Left lung (tissue), 10 donors: ENCODE measurements around the gene SORD. TPM values are rescaled to one million over a fixed set of nuclear protein-coding genes. Genes with fewer than 3 reads are reported as not detected.

Experiments
- ATAC-seq: fragments of 200-7000 bp; cut with Tn5 transposase; one replicate; pipeline ENCODE4 v1.9.1; 2020; ENCODE audit warnings: moderate library complexity
- DNase-seq, 4 donors: peaks; one replicate each; pipeline ENCODE4 v3.0.0-alpha.2; 2013 to 2020
- H3K27ac ChIP-seq, 2 donors: fragments of 200-600 bp; sonication (generic) in 1 of 2; one replicate each; pipeline versions ENCODE4 v1.5.0 to v1.8.0; 2020 to 2021
- H3K27me3 ChIP-seq, 2 donors: fragments of 200-600 bp; sonication (generic) in 1 of 2; one replicate each; pipeline versions ENCODE4 v1.5.0 to v1.8.0; 2020 to 2021
- H3K36me3 ChIP-seq, 2 donors: fragments of 200-600 bp; sonication (generic) in 1 of 2; one replicate each; pipeline versions ENCODE4 v1.5.0 to v1.8.0; 2020 to 2021
- H3K4me1 ChIP-seq, 2 donors: fragments of 200-600 bp; one replicate each; pipeline ENCODE4 v1.8.0; 2021
- H3K4me3 ChIP-seq, 2 donors: fragments of 200-600 bp; sonication (generic) in 1 of 2; one replicate each; pipeline versions ENCODE4 v1.5.0 to v1.8.0; 2020 to 2021; ENCODE audit warnings: mild to moderate bottlenecking in 1 of 2
- H3K9me3 ChIP-seq, 2 donors: fragments of 200-600 bp; sonication (generic) in 1 of 2; one replicate each; pipeline versions ENCODE4 v1.5.0 to v1.8.0; 2020 to 2021
- intact Hi-C, 2 donors: fragments of 100-400 bp; cut with DNase I; formaldehyde crosslinking; loops; one replicate each; pipeline versions ENCODE4 v1.11.2 to v1.14.2; 2022
- polyA plus RNA-seq, 6 donors: library from polyadenylated mRNA; unstranded; fragments of 120-200 nt; gene quantifications; one replicate each; pipeline ENCODE4 v1.2.1, GENCODE V29; 2013; ENCODE audit not compliant: insufficient read length in 6 of 6
- total RNA-seq, 2 donors: library from RNA; stranded (reverse); fragmentation: NEBNext Ultra II Directional; extraction: Animal tissue kit (Norgen Biotek cat#: 25700); gene quantifications; one replicate each; pipeline ENCODE4 v1.2.1, GENCODE V29; 2021
- TF ChIP-seq, protein P1 (sequence below), 2 donors: fragments of 200-600 bp; sonication (generic) in 1 of 2; IDR thresholded peaks; one replicate each; pipeline versions ENCODE4 v1.5.0 to v1.8.0; 2021; ENCODE audit warnings: antibody characterized with exemption in 2 of 2
- donor health status: DM: no; HTN: yes; CAD: no.
- donor health status: DM: no; HTN: no; CAD: no.

The SORD gene
- total and polyA plus RNA-seq, 8 donors = 13.8 to 34.9 (median 30.2) TPM

DNA sequence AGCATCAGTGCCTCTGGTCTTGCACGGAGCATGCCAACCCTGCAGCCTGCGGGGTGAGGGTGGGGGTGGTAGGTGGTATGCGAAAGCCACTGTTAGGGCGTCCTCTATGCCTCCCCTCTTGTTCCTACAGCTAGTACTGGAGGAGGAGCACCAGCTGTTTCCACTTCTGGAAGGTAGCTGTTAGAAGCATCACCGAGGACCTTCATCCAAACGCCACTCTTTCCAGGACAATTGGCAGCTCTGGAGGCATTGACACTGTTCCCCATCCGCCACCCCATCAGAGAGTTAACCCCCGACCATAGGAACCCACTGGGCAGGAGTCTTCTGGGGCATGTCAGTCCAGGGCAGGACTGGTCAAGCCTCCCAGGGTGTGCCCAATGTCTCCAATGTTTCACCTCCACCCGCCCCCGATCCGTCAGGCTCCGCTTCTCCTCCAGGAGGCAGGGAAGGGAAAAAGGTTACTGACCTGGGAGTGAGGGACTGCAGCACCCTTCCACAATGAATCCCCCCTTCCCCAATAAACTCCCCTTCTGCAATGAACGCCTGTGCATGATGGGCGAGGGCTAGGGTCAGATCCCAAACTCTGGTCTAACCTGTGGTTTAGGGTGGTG is 90.5 kb downstream of the SORD start:
- peak in 1 of 4 donors; percentile 4 for DNase-seq
- H3K27ac ChIP-seq = no peak overlapping the region
- no peak overlapping the region for H3K4me3 ChIP-seq
- peaks cover 75 to 97% of the 10 kb centered on the region in 2 donors for H3K27me3 ChIP-seq
- no peaks in the 10 kb centered on the region for H3K36me3 ChIP-seq
- no peak for ATAC-seq
- H3K9me3 ChIP-seq = no peaks in the 10 kb centered on the region
- TF ChIP-seq, protein P1, sequence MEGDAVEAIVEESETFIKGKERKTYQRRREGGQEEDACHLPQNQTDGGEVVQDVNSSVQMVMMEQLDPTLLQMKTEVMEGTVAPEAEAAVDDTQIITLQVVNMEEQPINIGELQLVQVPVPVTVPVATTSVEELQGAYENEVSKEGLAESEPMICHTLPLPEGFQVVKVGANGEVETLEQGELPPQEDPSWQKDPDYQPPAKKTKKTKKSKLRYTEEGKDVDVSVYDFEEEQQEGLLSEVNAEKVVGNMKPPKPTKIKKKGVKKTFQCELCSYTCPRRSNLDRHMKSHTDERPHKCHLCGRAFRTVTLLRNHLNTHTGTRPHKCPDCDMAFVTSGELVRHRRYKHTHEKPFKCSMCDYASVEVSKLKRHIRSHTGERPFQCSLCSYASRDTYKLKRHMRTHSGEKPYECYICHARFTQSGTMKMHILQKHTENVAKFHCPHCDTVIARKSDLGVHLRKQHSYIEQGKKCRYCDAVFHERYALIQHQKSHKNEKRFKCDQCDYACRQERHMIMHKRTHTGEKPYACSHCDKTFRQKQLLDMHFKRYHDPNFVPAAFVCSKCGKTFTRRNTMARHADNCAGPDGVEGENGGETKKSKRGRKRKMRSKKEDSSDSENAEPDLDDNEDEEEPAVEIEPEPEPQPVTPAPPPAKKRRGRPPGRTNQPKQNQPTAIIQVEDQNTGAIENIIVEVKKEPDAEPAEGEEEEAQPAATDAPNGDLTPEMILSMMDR (IDR thresholded peaks at IDR 0.05) = no peak
- H3K4me1 ChIP-seq = peaks cover 11 to 36% of the 10 kb centered on the region in 2 donors
- intact Hi-C loops = no loop called here

DNA sequence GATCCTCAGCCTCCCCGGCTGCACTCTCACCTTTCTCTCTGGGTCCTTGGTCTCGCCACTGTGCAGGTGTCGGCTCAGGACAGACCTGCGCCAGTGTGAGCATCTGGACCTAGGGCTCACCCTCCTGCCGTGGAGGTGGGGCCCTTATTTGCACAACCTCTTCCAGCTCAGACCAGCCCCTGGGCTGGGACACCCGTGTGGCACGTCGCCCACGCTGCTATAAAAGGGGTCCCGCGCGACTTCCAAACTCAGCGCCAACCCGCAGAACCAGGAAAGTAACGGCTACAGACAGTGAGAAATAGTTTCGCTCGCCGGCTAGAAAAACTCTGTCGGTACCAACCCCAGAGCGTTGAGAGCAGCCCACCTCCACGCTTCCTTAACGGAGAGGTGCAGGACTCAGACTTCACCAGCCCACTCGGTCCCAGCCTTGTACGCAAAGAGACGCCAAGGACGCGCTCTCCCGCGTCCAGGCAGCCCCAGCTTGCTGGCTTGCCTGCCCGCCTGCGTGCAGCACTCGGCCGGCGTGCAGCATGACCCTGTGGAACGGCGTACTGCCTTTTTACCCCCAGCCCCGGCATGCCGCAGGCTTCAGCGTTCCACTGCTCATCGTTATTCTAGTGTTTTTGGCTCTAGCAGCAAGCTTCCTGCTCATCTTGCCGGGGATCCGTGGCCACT is 91.2 kb downstream of the SORD start, which contains the start of the genes DUOX2 and DUOXA2:
DUOX2 (minus strand) TSS at position 97 of the 675 bp plus-strand sequence. CDS start 761 bp downstream, outside the sequence.
DUOXA2 (plus strand) TSS at position 251 of the 675 bp plus-strand sequence; CDS start at position 531, 280 bp downstream.
- DNase-seq = peak in 1 of 4 donors; percentile 27
- H3K36me3 ChIP-seq = no peaks in the 10 kb centered on the region
- no peak for ATAC-seq
- no peaks in the 10 kb centered on the region for H3K9me3 ChIP-seq
- intact Hi-C loops = no loop called here
- no peak within 1 kb of the TSS for H3K27ac ChIP-seq
- H3K27me3 ChIP-seq = peaks cover 75 to 89% of the 10 kb centered on the region in 2 donors
- H3K4me3 ChIP-seq = no peak within 1 kb of the TSS
- TF ChIP-seq, protein P1 (IDR thresholded peaks at IDR 0.05) = no peak
- H3K4me1 ChIP-seq = peaks cover 11 to 36% of the 10 kb centered on the region in 2 donors

- H3K9me3 ChIP-seq = no peaks in the 10 kb centered on the region
- TF ChIP-seq, protein P1 (IDR thresholded peaks at IDR 0.05) = no peak
- H3K27ac ChIP-seq = no peak overlapping the region
- intact Hi-C loops = no loop called here
- no peaks in the 10 kb centered on the region for H3K36me3 ChIP-seq
- peaks cover 11 to 36% of the 10 kb centered on the region in 2 donors for H3K4me1 ChIP-seq
- DNase-seq = peak in 1 of 4 donors; percentile 4
- H3K27me3 ChIP-seq = peaks cover 75 to 84% of the 10 kb centered on the region in 2 donors
- no peak overlapping the region for H3K4me3 ChIP-seq
- no peak for ATAC-seq
Measured at GRCh38 chr15:45114751-45115085, 91.7 kb downstream of the SORD start.

DNA sequence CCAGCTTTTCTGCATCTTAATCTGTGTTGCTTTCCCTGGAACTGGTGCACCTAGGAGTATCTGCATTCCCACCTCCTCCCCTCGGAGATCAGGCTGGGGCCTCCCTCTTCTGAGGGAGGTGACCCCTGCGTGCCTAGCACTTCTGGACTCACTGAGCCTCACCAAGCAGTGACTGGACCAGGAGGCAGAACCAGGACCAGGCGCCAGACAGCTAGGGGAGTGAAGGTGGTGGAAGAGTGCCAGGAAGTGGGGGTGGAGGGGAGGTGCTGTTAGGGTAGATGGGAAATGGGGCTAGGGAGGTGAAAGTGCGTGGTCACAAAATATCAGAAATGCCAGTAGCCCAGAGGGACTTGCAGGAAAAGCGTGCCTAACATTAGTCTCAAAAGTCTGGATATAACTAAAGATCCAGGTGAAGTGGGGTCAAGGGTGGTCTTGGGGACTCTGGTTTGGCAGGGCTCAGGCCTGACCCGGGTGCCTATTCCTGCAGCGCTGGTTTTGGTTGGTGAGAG is 92.4 kb downstream of the SORD start:
- Histone ChIP-seq H3K27ac (no peak overlapping the region), H3K9me3 (no peaks in the 10 kb centered on the region), H3K4me1 (peaks cover 11 to 36% of the 10 kb centered on the region in 2 donors), H3K4me3 (no peak overlapping the region), H3K27me3 (peaks cover 71 to 78% of the 10 kb centered on the region in 2 donors), H3K36me3 (no peaks in the 10 kb centered on the region)
- intact Hi-C loops = no loop called here
- TF ChIP-seq, protein P1 (IDR thresholded peaks at IDR 0.05) = no peak
- DNase-seq = peak in 1 of 4 donors; percentile 24
- ATAC-seq = no peak

- H3K9me3 ChIP-seq = no peaks in the 10 kb centered on the region
- H3K27me3 ChIP-seq = peaks cover 68 to 72% of the 10 kb centered on the region in 2 donors
- H3K36me3 ChIP-seq = no peaks in the 10 kb centered on the region
- ATAC-seq (no peak), DNase-seq (peak in 1 of 4 donors; percentile 6)
- H3K27ac ChIP-seq = no peak overlapping the region
- H3K4me1 ChIP-seq = peaks cover 11 to 36% of the 10 kb centered on the region in 2 donors
- no peak overlapping the region for H3K4me3 ChIP-seq
- TF ChIP-seq, protein P1 (IDR thresholded peaks at IDR 0.05) = no peak
- intact Hi-C loops = no loop called here
Measured at GRCh38 chr15:45116006-45116481, 93.0 kb downstream of the SORD start.
